Stimulated activated naive B cell treated with anti-CD40 and anti-IgM and Interleukin-4, amounts not matched to agents 10 μg/mL and 1 μg/mL and 100 μg/mL, for 72 hours (primary cell): ENCODE data around the gene RRH.

Source experiments
- ATAC-seq, 2 donors: fragments of 150-1000 bp; cut with Tn5 transposase; replicated peaks; 2 replicates each; pipeline ENCODE4 v1.10.0; 2021; ENCODE audit warnings: moderate library complexity in 1 of 2
- DNase-seq: peaks from one replicate; pipeline ENCODE4 v3.0.0; 2021
- H3K27ac Mint-ChIP-seq: one replicate; pipeline ENCODE4 v1.8.0; 2022; ENCODE audit warnings: mild to moderate bottlenecking, mixed read lengths
- H3K27me3 Mint-ChIP-seq, 2 donors: one replicate each; pipeline ENCODE4 v1.8.0; 2022; ENCODE audit warnings: mixed read lengths in 2 of 2
- H3K36me3 Mint-ChIP-seq, 2 donors: one replicate each; pipeline ENCODE4 v1.8.0; 2022; ENCODE audit warnings: mixed read lengths in 2 of 2, mild to moderate bottlenecking in 1 of 2
- H3K4me1 Mint-ChIP-seq, 2 donors: one replicate each; pipeline ENCODE4 v1.8.0; 2022; ENCODE audit warnings: mixed read lengths in 2 of 2, mild to moderate bottlenecking in 1 of 2
- H3K4me3 Mint-ChIP-seq, 2 donors: one replicate each; pipeline ENCODE4 v1.8.0; 2022; ENCODE audit warnings: mild to moderate bottlenecking in 2 of 2, mixed read lengths in 2 of 2, moderate library complexity in 1 of 2
- H3K9me3 Mint-ChIP-seq, 2 donors: one replicate each; pipeline ENCODE4 v1.8.0; 2022; ENCODE audit warnings: mixed read lengths in 2 of 2, mild to moderate bottlenecking in 1 of 2

RRH gene

GRCh38 chr4:109879081-109879480, 51.3 kb downstream of the RRH start:
- Mint-ChIP-seq H3K9me3 (peaks cover 0 to 2% of the 10 kb centered on the region in 2 donors), H3K36me3 (peaks cover 2 to 11% of the 10 kb centered on the region in 2 donors), H3K27ac (no peak overlapping the region), H3K4me3 (no peak overlapping the region), H3K4me1 (no peaks in the 10 kb centered on the region), H3K27me3 (peaks cover 10 to 11% of the 10 kb centered on the region in 2 donors)
- DNase-seq = no peak
- no peak for ATAC-seq

- Mint-ChIP-seq H3K27ac (no peak overlapping the region), H3K9me3 (peaks cover 0 to 2% of the 10 kb centered on the region in 2 donors), H3K36me3 (peaks cover 0 to 5% of the 10 kb centered on the region in 2 donors), H3K4me1 (no peaks in the 10 kb centered on the region), H3K4me3 (no peak overlapping the region), H3K27me3 (peaks cover 10 to 11% of the 10 kb centered on the region in 2 donors)
- no peak for DNase-seq
- ATAC-seq = no peak
Measured at GRCh38 chr4:109879636-109880314, 52.0 kb downstream of the RRH start.

- no peaks in the 10 kb centered on the region for H3K9me3 Mint-ChIP-seq
- no peak overlapping the region for H3K27ac Mint-ChIP-seq
- no peak overlapping the region for H3K4me3 Mint-ChIP-seq
- H3K36me3 Mint-ChIP-seq = no peaks in the 10 kb centered on the region
- no peaks in the 10 kb centered on the region for H3K4me1 Mint-ChIP-seq
- H3K27me3 Mint-ChIP-seq = no peaks in the 10 kb centered on the region
- ATAC-seq (no peak), DNase-seq (no peak)
Measured at GRCh38 chr4:109886303-109886702, 58.5 kb downstream of the RRH start.

- ATAC-seq (no peak), DNase-seq (no peak)
- no peaks in the 10 kb centered on the region for H3K4me1 Mint-ChIP-seq
- no peak overlapping the region for H3K27ac Mint-ChIP-seq
- H3K27me3 Mint-ChIP-seq = no peaks in the 10 kb centered on the region
- peaks cover 0 to 2% of the 10 kb centered on the region in 2 donors for H3K9me3 Mint-ChIP-seq
- H3K36me3 Mint-ChIP-seq = no peaks in the 10 kb centered on the region
- no peak overlapping the region for H3K4me3 Mint-ChIP-seq
Measured at GRCh38 chr4:109887071-109887470, 59.3 kb downstream of the RRH start.

- H3K4me1 Mint-ChIP-seq = no peaks in the 10 kb centered on the region
- no peak for DNase-seq
- no peak for ATAC-seq
- H3K27me3 Mint-ChIP-seq = no peaks in the 10 kb centered on the region
- no peaks in the 10 kb centered on the region for H3K36me3 Mint-ChIP-seq
- H3K9me3 Mint-ChIP-seq = peaks cover 0 to 4% of the 10 kb centered on the region in 2 donors
- no peak overlapping the region for H3K27ac Mint-ChIP-seq
- H3K4me3 Mint-ChIP-seq = no peak overlapping the region
Measured at GRCh38 chr4:109890076-109890475, 62.3 kb downstream of the RRH start.
